Activated gamma-delta T cell (primary cell): ENCODE measurements around the gene DDX20.

Experiments used
- DNase-seq: peaks from one replicate; lab custom pipeline; 2025; lab: John Stamatoyannopoulos, UW

DDX20 gene

GRCh38 chr1:111747947-111748346 is 7.8 kb upstream of the DDX20 start:
- DNase-seq = no peak

GRCh38 chr1:111749628-111750027 is 6.1 kb upstream of the DDX20 start:
- DNase-seq = no peak

GRCh38 chr1:111750856-111751255 is 4.8 kb upstream of the DDX20 start:
- DNase-seq = no peak

- DNase-seq = no peak
Measured at GRCh38 chr1:111751906-111752575, 3.7 kb upstream of the DDX20 start.

GRCh38 chr1:111754984-111755330 is 744 bp upstream of the DDX20 start:
- DNase-seq = no peak

GRCh38 chr1:111756124-111756513 is 418 bp downstream of the DDX20 start:
- DNase-seq = no peak

GRCh38 chr1:111758373-111758772 is 2.7 kb downstream of the DDX20 start:
- DNase-seq = no peak

- DNase-seq = no peak
Measured at GRCh38 chr1:111761717-111762116, 6.0 kb downstream of the DDX20 start.

GRCh38 chr1:111762332-111762731 is 6.6 kb downstream of the DDX20 start:
- no peak for DNase-seq

- DNase-seq = no peak
Measured at GRCh38 chr1:111768023-111768422, 12.3 kb downstream of the DDX20 start.

GRCh38 chr1:111768625-111769024 is 12.9 kb downstream of the DDX20 start:
- DNase-seq = no peak

GRCh38 chr1:111769517-111770146 is 13.9 kb downstream of the DDX20 start:
- no peak for DNase-seq

- no peak for DNase-seq
Measured at GRCh38 chr1:111770916-111771315, 15.2 kb downstream of the DDX20 start.

GRCh38 chr1:111775966-111776365 is 20.3 kb downstream of the DDX20 start:
- DNase-seq = no peak

GRCh38 chr1:111776391-111776790 is 20.7 kb downstream of the DDX20 start:
- DNase-seq = no peak

GRCh38 chr1:111776861-111777260 is 21.2 kb downstream of the DDX20 start:
- no peak for DNase-seq

GRCh38 chr1:111777301-111777700 is 21.6 kb downstream of the DDX20 start:
- DNase-seq = no peak

- no peak for DNase-seq
Measured at GRCh38 chr1:111778066-111778465, 22.4 kb downstream of the DDX20 start.

- no peak for DNase-seq
Measured at GRCh38 chr1:111778541-111779051, 22.9 kb downstream of the DDX20 start.

GRCh38 chr1:111779546-111779945 is 23.8 kb downstream of the DDX20 start:
- DNase-seq = no peak

- no peak for DNase-seq
Measured at GRCh38 chr1:111784273-111784901, 28.7 kb downstream of the DDX20 start.

- DNase-seq = no peak
Measured at GRCh38 chr1:111786669-111787207, 31.0 kb downstream of the DDX20 start.

- no peak for DNase-seq
Measured at GRCh38 chr1:111789142-111789541, 33.4 kb downstream of the DDX20 start.
